Measurements from ENCODE around the gene FMOD.
"Not testable (repeated sequence)": the region's sequence is repeated elsewhere in the genome, so short reads cannot be mapped to it uniquely, and the experiment has no call there.

Gene FMOD

GRCh38 chr1:203300441-203301330 is 50.2 kb downstream of the FMOD start:
- H3K4me1 ChIP-seq (ENCODE audit: control insufficient read depth, insufficient read depth, low read length) = peaks cover 5% of the 10 kb centered on the region
- no peak overlapping the region for H3K4me3 ChIP-seq (ENCODE audit: low read depth, low read length)
- no peaks in the 10 kb centered on the region for H3K9me3 ChIP-seq (ENCODE audit: control insufficient read depth, insufficient read depth, low read length)
- H3K9ac ChIP-seq (ENCODE audit: low read depth, low read length) = no peak overlapping the region
- no peaks in the 10 kb centered on the region for H3K36me3 ChIP-seq (ENCODE audit: control insufficient read depth, insufficient read depth, low read length)
- peaks cover 86% of the 10 kb centered on the region for H3K27me3 ChIP-seq (ENCODE audit: control insufficient read depth, insufficient read depth, low read length)

DNA sequence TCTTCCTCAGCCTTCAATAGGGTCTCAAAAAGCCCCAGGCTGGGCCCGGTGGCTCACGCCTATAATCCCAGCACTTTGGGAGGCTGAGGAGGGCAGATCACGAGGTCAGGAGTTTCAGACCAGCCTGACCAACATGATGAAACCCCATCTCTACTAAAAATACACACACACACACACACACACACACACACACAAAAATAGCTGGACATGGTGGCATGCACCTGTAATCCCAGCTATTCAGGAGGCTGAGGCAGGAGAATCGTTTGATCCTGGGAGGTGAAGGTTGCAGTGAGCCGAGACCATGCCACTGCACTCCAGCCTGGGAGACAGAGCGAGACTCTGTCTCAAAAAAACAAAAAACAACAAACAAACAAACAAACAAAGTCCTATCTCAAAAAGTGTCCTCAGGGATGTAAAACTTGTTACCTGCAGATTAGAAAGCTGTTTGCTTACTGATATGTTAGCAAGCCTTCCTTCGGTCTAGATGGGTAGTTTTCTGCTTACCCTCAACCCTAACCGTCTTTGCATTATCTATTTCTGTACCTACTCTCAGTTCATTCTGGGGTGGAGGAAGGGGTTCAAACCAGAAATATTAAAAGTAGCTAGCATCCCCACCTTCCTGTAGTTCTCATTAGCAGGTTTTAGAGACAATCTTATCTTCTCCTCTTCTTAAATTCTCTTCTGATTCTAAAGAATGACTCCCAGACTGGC is 51.0 kb downstream of the FMOD start:
- H3K9ac ChIP-seq (ENCODE audit: low read depth, low read length); H3K9me3 ChIP-seq (ENCODE audit: control insufficient read depth, insufficient read depth, low read length); H3K36me3 ChIP-seq (ENCODE audit: control insufficient read depth, insufficient read depth, low read length); H3K4me1 ChIP-seq (ENCODE audit: control insufficient read depth, insufficient read depth, low read length); H3K4me3 ChIP-seq (ENCODE audit: low read depth, low read length): not testable (repeated sequence)
- peaks cover 90% of the 10 kb centered on the region for H3K27me3 ChIP-seq (ENCODE audit: control insufficient read depth, insufficient read depth, low read length)

DNA sequence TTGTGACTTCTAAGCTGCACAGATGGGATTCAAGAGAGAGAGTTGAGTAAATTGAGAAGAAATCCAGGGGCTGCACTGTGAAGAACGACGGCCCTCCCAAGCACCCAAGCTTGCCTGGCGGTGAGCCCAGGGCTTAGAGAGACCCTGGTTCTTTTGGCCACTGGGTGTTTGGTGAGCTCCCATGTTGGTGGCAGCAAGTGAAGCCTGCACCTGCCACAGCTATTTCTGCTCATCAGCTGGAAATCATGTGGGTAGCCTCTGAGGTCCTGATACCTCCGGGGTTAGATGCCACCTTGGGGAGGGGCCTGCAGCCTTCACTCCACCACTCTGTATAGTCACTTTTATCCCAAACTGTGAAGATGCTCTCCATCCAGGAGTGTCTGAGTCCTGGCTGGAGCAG is 51.8 kb downstream of the FMOD start:
- Histone ChIP-seq H3K27me3 (ENCODE audit: control insufficient read depth, insufficient read depth, low read length) (peaks cover 83% of the 10 kb centered on the region), H3K36me3 (ENCODE audit: control insufficient read depth, insufficient read depth, low read length) (no peaks in the 10 kb centered on the region), H3K9me3 (ENCODE audit: control insufficient read depth, insufficient read depth, low read length) (no peaks in the 10 kb centered on the region), H3K9ac (ENCODE audit: low read depth, low read length) (no peak overlapping the region), H3K4me1 (ENCODE audit: control insufficient read depth, insufficient read depth, low read length) (no peaks in the 10 kb centered on the region), H3K4me3 (ENCODE audit: low read depth, low read length) (no peak overlapping the region)

GRCh38 chr1:203296460-203297073 is 54.4 kb downstream of the FMOD start:
- no peak overlapping the region for H3K9ac ChIP-seq (ENCODE audit: low read depth, low read length)
- H3K27me3 ChIP-seq (ENCODE audit: control insufficient read depth, insufficient read depth, low read length) = peaks cover 74% of the 10 kb centered on the region
- H3K36me3 ChIP-seq (ENCODE audit: control insufficient read depth, insufficient read depth, low read length) = no peaks in the 10 kb centered on the region
- H3K4me1 ChIP-seq (ENCODE audit: control insufficient read depth, insufficient read depth, low read length) = peaks cover 1% of the 10 kb centered on the region
- H3K9me3 ChIP-seq (ENCODE audit: control insufficient read depth, insufficient read depth, low read length) = no peaks in the 10 kb centered on the region
- no peak overlapping the region for H3K4me3 ChIP-seq (ENCODE audit: low read depth, low read length)

GRCh38 chr1:203295796-203296195 is 55.1 kb downstream of the FMOD start:
- Histone ChIP-seq H3K9me3 (ENCODE audit: control insufficient read depth, insufficient read depth, low read length) (no peaks in the 10 kb centered on the region), H3K36me3 (ENCODE audit: control insufficient read depth, insufficient read depth, low read length) (no peaks in the 10 kb centered on the region), H3K4me3 (ENCODE audit: low read depth, low read length) (no peak overlapping the region), H3K4me1 (ENCODE audit: control insufficient read depth, insufficient read depth, low read length) (peaks cover 9% of the 10 kb centered on the region), H3K27me3 (ENCODE audit: control insufficient read depth, insufficient read depth, low read length) (peaks cover 73% of the 10 kb centered on the region), H3K9ac (ENCODE audit: low read depth, low read length) (no peak overlapping the region)

GRCh38 chr1:203291201-203292096 is 59.5 kb downstream of the FMOD start:
- peaks cover 29% of the 10 kb centered on the region for H3K4me1 ChIP-seq (ENCODE audit: control insufficient read depth, insufficient read depth, low read length)
- no peaks in the 10 kb centered on the region for H3K9me3 ChIP-seq (ENCODE audit: control insufficient read depth, insufficient read depth, low read length)
- H3K9ac ChIP-seq (ENCODE audit: low read depth, low read length) = no peak overlapping the region
- H3K36me3 ChIP-seq (ENCODE audit: control insufficient read depth, insufficient read depth, low read length) = no peaks in the 10 kb centered on the region
- peaks cover 73% of the 10 kb centered on the region for H3K27me3 ChIP-seq (ENCODE audit: control insufficient read depth, insufficient read depth, low read length)
- H3K4me3 ChIP-seq (ENCODE audit: low read depth, low read length) = peak overlapping the region; percentile 55

Data from iPS-15b (cell line).